Common myeloid progenitor, CD34-positive (primary cell): ENCODE results near the gene TRAPPC10.

Experiments used
- CTCF ChIA-PET: fragments of 350-600 bp; sonication (Branson Sonifier 250); formaldehyde crosslinking; loops from one replicate; lab custom pipeline; 2021; ENCODE audit warnings: antibody characterized with exemption; lab: Charles Lee
- POLR2A ChIA-PET: fragments of 350-600 bp; sonication (Branson Sonifier 250); formaldehyde crosslinking; loops from one replicate; lab custom pipeline; 2021; ENCODE audit warnings: antibody characterized with exemption; lab: Charles Lee
- DNase-seq, 3 donors: peaks; one replicate each; pipeline versions ENCODE4 v3.0.0 to v3.0.0-alpha.2; 2013
- H3K27ac ChIP-seq, 2 experiments: 1 replicate in 1 of 2; 2 replicates in 1 of 2; pipeline ENCODE4 v1.7.0; 2013; ENCODE audit warnings: inconsistent platforms in 2 of 2, low read length in 2 of 2, mild to moderate bottlenecking in 2 of 2, low read depth in 1 of 2, moderate library complexity in 1 of 2; ENCODE audit not compliant: severe bottlenecking in 2 of 2, insufficient read depth in 1 of 2, poor library complexity in 1 of 2
- H3K27me3 ChIP-seq, 5 experiments: replicated peaks in 2 of 5; 1 replicate in 3 of 5; 2 replicates in 2 of 5; pipeline versions ENCODE4 v1.6.1 to v1.7.0; 2013; ENCODE audit warnings: low read length in 4 of 5, mild to moderate bottlenecking in 2 of 5, moderate library complexity in 2 of 5, inconsistent platforms in 1 of 5; ENCODE audit not compliant: insufficient read depth in 5 of 5, control insufficient read depth in 4 of 5
- H3K36me3 ChIP-seq, 4 experiments: 1 replicate in 2 of 4; 2 replicates in 2 of 4; pipeline versions ENCODE4 v1.6.1 to v1.7.0; 2013; ENCODE audit warnings: low read length in 3 of 4, control low read depth in 1 of 4, mild to moderate bottlenecking in 1 of 4; ENCODE audit not compliant: control insufficient read depth in 4 of 4, insufficient read depth in 4 of 4
- H3K4me1 ChIP-seq, 4 experiments: 1 replicate in 3 of 4; 2 replicates in 1 of 4; pipeline versions ENCODE4 v1.6.1 to v1.7.1; 2013; ENCODE audit warnings: low read length in 3 of 4, mild to moderate bottlenecking in 3 of 4, control low read depth in 1 of 4, inconsistent platforms in 1 of 4, moderate library complexity in 1 of 4; ENCODE audit not compliant: control insufficient read depth in 4 of 4, insufficient read depth in 4 of 4; ENCODE audit errors: control extremely low read depth in 1 of 4
- H3K4me3 ChIP-seq, 7 experiments: 1 replicate in 4 of 7; 2 replicates in 3 of 7; pipeline versions ENCODE4 v1.5.1 to v1.7.0; 2013; ENCODE audit warnings: mild to moderate bottlenecking in 7 of 7, low read length in 6 of 7, moderate library complexity in 6 of 7, inconsistent platforms in 2 of 7, low read depth in 2 of 7, control low read depth in 1 of 7; ENCODE audit not compliant: insufficient read depth in 4 of 7, control insufficient read depth in 1 of 7; ENCODE audit errors: extremely low read depth in 1 of 7
- H3K9me3 ChIP-seq, 5 experiments: 1 replicate in 4 of 5; 2 replicates in 1 of 5; pipeline versions ENCODE4 v1.6.1 to v1.7.1; 2013; ENCODE audit warnings: low read length in 4 of 5, mild to moderate bottlenecking in 2 of 5, inconsistent platforms in 1 of 5, low read depth in 1 of 5, moderate library complexity in 1 of 5; ENCODE audit not compliant: control insufficient read depth in 4 of 5, insufficient read depth in 2 of 5; ENCODE audit errors: control extremely low read depth in 1 of 5
- WGBS: methylation state at CpG from one replicate; pipeline ENCODE4 v1.1.5; 2013; ENCODE audit not compliant: insufficient coverage; 5-methylcytosine and 5-hydroxymethylcytosine counted together

Gene TRAPPC10

GRCh38 chr21:44053567-44053966 is 41.5 kb downstream of the TRAPPC10 start:
- Histone ChIP-seq H3K36me3 (peaks cover 21 to 70% (median 43%) of the 10 kb centered on the region in 4 experiments), H3K4me3 (no peak overlapping the region), H3K27ac (no peak overlapping the region), H3K4me1 (peaks cover 0 to 7% (median 2%) of the 10 kb centered on the region in 4 experiments), H3K27me3 (no peaks in the 10 kb centered on the region), H3K9me3 (no peaks in the 10 kb centered on the region)
- CTCF ChIA-PET = no interaction called here
- POLR2A ChIA-PET = no interaction called here
- WGBS = 98% methylated on average over 9 of the region's 9 CpGs
- no peak for DNase-seq

- no peak for DNase-seq
- no peaks in the 10 kb centered on the region for H3K4me1 ChIP-seq
- no peaks in the 10 kb centered on the region for H3K27me3 ChIP-seq
- no peak overlapping the region for H3K27ac ChIP-seq
- 94% methylated on average over 5 of the region's 5 CpGs for WGBS
- ChIA-PET CTCF (no interaction called here), POLR2A (no interaction called here)
- H3K9me3 ChIP-seq = no peaks in the 10 kb centered on the region
- H3K4me3 ChIP-seq = no peak overlapping the region
- H3K36me3 ChIP-seq = peaks cover 26 to 74% (median 48%) of the 10 kb centered on the region in 4 experiments
Observed at GRCh38 chr21:44054710-44055109, 42.6 kb downstream of the TRAPPC10 start.

GRCh38 chr21:44057055-44057454 is 44.9 kb downstream of the TRAPPC10 start:
- DNase-seq = no peak
- H3K4me1 ChIP-seq = no peaks in the 10 kb centered on the region
- 100% methylated on average over 3 of the region's 9 CpGs for WGBS
- H3K27ac ChIP-seq = no peak overlapping the region
- POLR2A ChIA-PET = no interaction called here
- peaks cover 22 to 72% (median 48%) of the 10 kb centered on the region in 4 experiments for H3K36me3 ChIP-seq
- no peaks in the 10 kb centered on the region for H3K9me3 ChIP-seq
- H3K4me3 ChIP-seq = no peak overlapping the region
- CTCF ChIA-PET = interaction anchor here (0.9 to 2.6 kb wide), 3 partner anchors 13 to 28 kb away, joined by 3 to 7 read pairs (median 6); no protein-coding TSS in a partner anchor
- H3K27me3 ChIP-seq = no peaks in the 10 kb centered on the region

- H3K4me1 ChIP-seq = no peaks in the 10 kb centered on the region
- no peaks in the 10 kb centered on the region for H3K27me3 ChIP-seq
- H3K36me3 ChIP-seq = peaks cover 20 to 72% (median 46%) of the 10 kb centered on the region in 4 experiments
- WGBS = 98% methylated on average over 8 of the region's 15 CpGs
- no peak for DNase-seq
- POLR2A ChIA-PET = interaction anchor here (0.6 kb wide), 2 partner anchors 26 to 44 kb away, joined by 3 to 7 read pairs; no protein-coding TSS in a partner anchor
- H3K27ac ChIP-seq = no peak overlapping the region
- CTCF ChIA-PET = interaction anchor here (1.0 to 2.6 kb wide), 5 partner anchors 9 to 45 kb away, joined by 3 to 7 read pairs (median 4); no protein-coding TSS in a partner anchor
- H3K9me3 ChIP-seq = no peaks in the 10 kb centered on the region
- no peak overlapping the region for H3K4me3 ChIP-seq
Observed at GRCh38 chr21:44057960-44058651, 46.0 kb downstream of the TRAPPC10 start.

GRCh38 chr21:44058652-44058964 is 46.5 kb downstream of the TRAPPC10 start:
- Histone ChIP-seq H3K36me3 (peaks cover 20 to 73% (median 50%) of the 10 kb centered on the region in 4 experiments), H3K27ac (no peak overlapping the region), H3K4me3 (no peak overlapping the region), H3K4me1 (no peaks in the 10 kb centered on the region), H3K9me3 (no peaks in the 10 kb centered on the region), H3K27me3 (no peaks in the 10 kb centered on the region)
- ChIA-PET POLR2A (interaction anchor here (0.6 kb wide), 1 partner anchor 45 kb away, joined by 7 read pairs; no protein-coding TSS in a partner anchor), CTCF (interaction anchor here (1.0 to 2.6 kb wide), 5 partner anchors 10 to 45 kb away, joined by 3 to 7 read pairs (median 4); no protein-coding TSS in a partner anchor)
- no peak for DNase-seq
- over 99% methylated on average over 12 of the region's 12 CpGs for WGBS

- CTCF ChIA-PET = interaction anchor here (1.0 to 2.2 kb wide), 4 partner anchors 10 to 45 kb away, joined by 3 to 6 read pairs (median 4); no protein-coding TSS in a partner anchor
- H3K36me3 ChIP-seq = peaks cover 20 to 73% (median 53%) of the 10 kb centered on the region in 4 experiments
- no peak overlapping the region for H3K27ac ChIP-seq
- 96% methylated on average over 9 of the region's 17 CpGs for WGBS
- POLR2A ChIA-PET = no interaction called here
- no peak for DNase-seq
- no peaks in the 10 kb centered on the region for H3K9me3 ChIP-seq
- no peaks in the 10 kb centered on the region for H3K27me3 ChIP-seq
- no peaks in the 10 kb centered on the region for H3K4me1 ChIP-seq
- no peak overlapping the region for H3K4me3 ChIP-seq
Observed at GRCh38 chr21:44058981-44059380, 46.9 kb downstream of the TRAPPC10 start.

GRCh38 chr21:44059710-44060109 is 47.6 kb downstream of the TRAPPC10 start:
- CTCF ChIA-PET = interaction anchor here (1.6 kb wide), 1 partner anchor 46 kb away, joined by 3 read pairs; no protein-coding TSS in a partner anchor
- H3K36me3 ChIP-seq = peaks cover 18 to 76% (median 57%) of the 10 kb centered on the region in 4 experiments
- H3K27me3 ChIP-seq = no peaks in the 10 kb centered on the region
- H3K4me3 ChIP-seq = no peak overlapping the region
- H3K9me3 ChIP-seq = no peaks in the 10 kb centered on the region
- peaks cover 0 to under 1% (median 0%) of the 10 kb centered on the region in 4 experiments for H3K4me1 ChIP-seq
- no peak for DNase-seq
- WGBS = 91% methylated on average over 1 of the region's 4 CpGs
- POLR2A ChIA-PET = no interaction called here
- H3K27ac ChIP-seq = no peak overlapping the region
